Breast epithelium (tissue), 3 donors: ENCODE results near the gene KIAA2012.

ENCODE experiments used
- CTCF ChIP-seq, 3 donors: fragments of 450-650 bp; IDR thresholded peaks; one replicate each; pipeline ENCODE4 v1.5.1; 2016 to 2017; ENCODE audit warnings: antibody characterized with exemption in 3 of 3, mild to moderate bottlenecking in 3 of 3, moderate library complexity in 3 of 3
- POLR2A ChIP-seq: fragments of 450-650 bp; IDR thresholded peaks from one replicate; pipeline ENCODE4 v1.6.1; 2016; ENCODE audit warnings: antibody characterized with exemption, mild to moderate bottlenecking, moderate library complexity

GRCh38 chr2:202030691-202031090 lies 42.4 kb upstream of the KIAA2012 start:
- no peak for TF ChIP-seq CTCF (IDR thresholded peaks at IDR 0.05)
- TF ChIP-seq POLR2A: no peak
